OCI-LY1 (cell line): ENCODE results near the gene ODAD2.
"Not testable (repeated sequence)": the region's sequence is repeated elsewhere in the genome, so short reads cannot be mapped to it uniquely, and the experiment has no call there.

Source experiments
- H2AFZ ChIP-seq: fragments of 200-600 bp; sonication (generic), shearing (Covaris generic); 2 replicates; pipeline ENCODE4 v1.6.0; 2014; ENCODE audit warnings: antibody characterized with exemption, mild to moderate bottlenecking, low read length
- H3F3A ChIP-seq: fragments of 200-600 bp; sonication (generic), shearing (Covaris generic); 2 replicates; pipeline ENCODE4 v1.6.0; 2014; ENCODE audit warnings: mild to moderate bottlenecking, antibody characterized with exemption, low read length, moderate library complexity; ENCODE audit not compliant: insufficient read depth
- H3K27ac ChIP-seq: fragments of 200-600 bp; sonication (generic); 2 replicates; pipeline ENCODE4 v1.5.1; 2014; ENCODE audit warnings: low read length, mixed run types, mild to moderate bottlenecking, low read depth; ENCODE audit not compliant: poor library complexity, severe bottlenecking
- H3K27me3 ChIP-seq: fragments of 200-600 bp; sonication (generic); 2 replicates; pipeline ENCODE4 v1.6.0; 2014; ENCODE audit warnings: antibody characterized with exemption, mild to moderate bottlenecking, low read length, moderate library complexity; ENCODE audit not compliant: insufficient read depth
- H3K36me3 ChIP-seq: fragments of 200-600 bp; sonication (generic); 2 replicates; pipeline ENCODE4 v1.6.1; 2014; ENCODE audit warnings: mild to moderate bottlenecking, antibody characterized with exemption, low read length, moderate library complexity, mixed read lengths; ENCODE audit not compliant: insufficient read depth
- H3K4me1 ChIP-seq: fragments of 200-600 bp; sonication (generic); 2 replicates; pipeline ENCODE4 v1.5.1; 2014; ENCODE audit warnings: mild to moderate bottlenecking, low read length, moderate library complexity; ENCODE audit not compliant: insufficient read depth, severe bottlenecking
- H3K4me2 ChIP-seq: fragments of 200-600 bp; sonication (generic), shearing (Covaris generic); 2 replicates; pipeline ENCODE4 v1.6.1; 2014; ENCODE audit warnings: low read length
- H3K4me3 ChIP-seq: fragments of 200-600 bp; sonication (generic); 2 replicates; pipeline ENCODE4 v1.5.1; 2014; ENCODE audit warnings: low read length, low read depth, mild to moderate bottlenecking, mixed read lengths; ENCODE audit not compliant: poor library complexity, severe bottlenecking
- H3K79me2 ChIP-seq: fragments of 200-600 bp; shearing (Covaris generic); 2 replicates; pipeline ENCODE4 v1.6.1; 2016; ENCODE audit warnings: mixed run types, low read length, mixed read lengths; ENCODE audit not compliant: insufficient read depth
- H3K9ac ChIP-seq: fragments of 200-600 bp; sonication (generic), shearing (Covaris generic); 2 replicates; pipeline ENCODE4 v1.6.1; 2014; ENCODE audit warnings: mild to moderate bottlenecking, low read length, mixed read lengths
- H3K9me2 ChIP-seq: fragments of 200-600 bp; sonication (generic), shearing (Covaris generic); 2 replicates; pipeline ENCODE4 v1.6.1; 2014; ENCODE audit warnings: low read depth, mild to moderate bottlenecking, low read length, mixed read lengths
- H3K9me3 ChIP-seq: fragments of 200-600 bp; shearing (Covaris generic); 2 replicates; pipeline ENCODE4 v1.6.1; 2014; ENCODE audit warnings: low read length, mixed read lengths
- H4K20me1 ChIP-seq: fragments of 200-600 bp; sonication (generic), shearing (Covaris generic); 2 replicates; pipeline ENCODE4 v1.6.0; 2016; ENCODE audit warnings: mild to moderate bottlenecking, low read length; ENCODE audit not compliant: insufficient read depth
- EZH2 ChIP-seq: fragments of 200-600 bp; sonication (generic), shearing (Covaris generic); IDR thresholded peaks from 2 replicates; pipeline ENCODE4 v1.8.0; 2017; ENCODE audit warnings: borderline replicate concordance, mixed run types, mild to moderate bottlenecking, antibody characterized with exemption, low read length, moderate library complexity, mixed read lengths
- TF ChIP-seq, protein P1 (sequence below): fragments of 200-600 bp; sonication (generic), shearing (Covaris generic); IDR thresholded peaks from 2 replicates; pipeline ENCODE4 v1.5.1; 2017; ENCODE audit warnings: mild to moderate bottlenecking, antibody characterized with exemption, low read length, moderate library complexity, mixed read lengths

The ODAD2 gene

GRCh38 chr10:27959093-27959715, 39.7 kb downstream of the ODAD2 start:
- H3K9me2 ChIP-seq: no peaks in the 10 kb centered on the region
- no peaks in the 10 kb centered on the region for H3K79me2 ChIP-seq
- H3K4me1 ChIP-seq: peaks cover 4% of the 10 kb centered on the region
- no peak overlapping the region for H2AFZ ChIP-seq
- no peaks in the 10 kb centered on the region for H3K9me3 ChIP-seq
- H3K27ac ChIP-seq: no peak overlapping the region
- H4K20me1 ChIP-seq: no peaks in the 10 kb centered on the region
- no peaks in the 10 kb centered on the region for H3K27me3 ChIP-seq
- H3K4me2 ChIP-seq: no peak overlapping the region
- no peaks in the 10 kb centered on the region for H3F3A ChIP-seq
- no peak for TF ChIP-seq EZH2
- TF ChIP-seq, protein P1, sequence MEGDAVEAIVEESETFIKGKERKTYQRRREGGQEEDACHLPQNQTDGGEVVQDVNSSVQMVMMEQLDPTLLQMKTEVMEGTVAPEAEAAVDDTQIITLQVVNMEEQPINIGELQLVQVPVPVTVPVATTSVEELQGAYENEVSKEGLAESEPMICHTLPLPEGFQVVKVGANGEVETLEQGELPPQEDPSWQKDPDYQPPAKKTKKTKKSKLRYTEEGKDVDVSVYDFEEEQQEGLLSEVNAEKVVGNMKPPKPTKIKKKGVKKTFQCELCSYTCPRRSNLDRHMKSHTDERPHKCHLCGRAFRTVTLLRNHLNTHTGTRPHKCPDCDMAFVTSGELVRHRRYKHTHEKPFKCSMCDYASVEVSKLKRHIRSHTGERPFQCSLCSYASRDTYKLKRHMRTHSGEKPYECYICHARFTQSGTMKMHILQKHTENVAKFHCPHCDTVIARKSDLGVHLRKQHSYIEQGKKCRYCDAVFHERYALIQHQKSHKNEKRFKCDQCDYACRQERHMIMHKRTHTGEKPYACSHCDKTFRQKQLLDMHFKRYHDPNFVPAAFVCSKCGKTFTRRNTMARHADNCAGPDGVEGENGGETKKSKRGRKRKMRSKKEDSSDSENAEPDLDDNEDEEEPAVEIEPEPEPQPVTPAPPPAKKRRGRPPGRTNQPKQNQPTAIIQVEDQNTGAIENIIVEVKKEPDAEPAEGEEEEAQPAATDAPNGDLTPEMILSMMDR: no peak
- no peaks in the 10 kb centered on the region for H3K36me3 ChIP-seq
- no peak overlapping the region for H3K4me3 ChIP-seq
- H3K9ac ChIP-seq: no peak overlapping the region

DNA sequence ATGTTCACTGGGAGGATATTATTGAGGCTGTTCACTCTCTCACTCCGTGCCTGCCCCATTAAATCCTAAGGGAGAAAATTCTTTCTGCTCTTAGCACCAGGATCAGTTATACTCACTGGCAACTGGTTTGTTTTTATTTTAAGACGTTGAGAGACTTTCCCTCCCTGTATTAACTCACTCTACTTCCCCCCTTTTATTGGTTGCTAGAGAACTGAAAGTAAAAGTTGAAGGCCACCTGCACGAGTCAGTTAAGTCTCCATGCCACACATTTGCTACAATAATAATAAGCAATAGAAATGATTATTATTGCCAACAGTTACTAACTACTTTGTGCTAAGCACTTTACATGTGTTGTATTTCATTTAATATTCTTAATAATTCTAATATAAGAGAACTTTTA, 40.5 kb downstream of the ODAD2 start:
- not testable (repeated sequence) for H3K9ac ChIP-seq, H3F3A ChIP-seq, H3K36me3 ChIP-seq, H3K4me3 ChIP-seq, H3K27me3 ChIP-seq, H3K9me2 ChIP-seq, H3K9me3 ChIP-seq, H2AFZ ChIP-seq, H4K20me1 ChIP-seq, H3K4me1 ChIP-seq, H3K27ac ChIP-seq, H3K79me2 ChIP-seq
- peak overlapping the region; percentile 29; the same call in 1 of the 2 replicates for H3K4me2 ChIP-seq

DNA sequence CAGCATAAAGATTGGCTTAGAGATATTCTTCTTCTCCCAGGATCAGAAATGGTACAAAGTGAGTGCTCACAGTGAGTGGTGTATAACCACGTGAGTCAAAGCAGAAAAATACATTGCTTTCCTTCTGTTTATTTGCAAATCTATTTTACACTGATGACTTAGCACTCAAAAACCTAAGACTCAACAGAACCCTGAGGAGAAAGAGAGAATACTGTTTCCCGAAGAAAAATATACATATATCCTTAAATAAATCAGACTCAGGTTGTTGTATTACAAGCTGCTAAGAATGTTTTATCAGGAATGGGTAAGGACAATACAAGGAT, 48.7 kb downstream of the ODAD2 start:
- Histone ChIP-seq H3K27me3 (no peaks in the 10 kb centered on the region), H4K20me1 (no peaks in the 10 kb centered on the region), H3K4me3 (no peak overlapping the region), H3K79me2 (no peaks in the 10 kb centered on the region), H2AFZ (no peak overlapping the region), H3K9ac (no peak overlapping the region), H3F3A (no peaks in the 10 kb centered on the region), H3K9me3 (no peaks in the 10 kb centered on the region), H3K4me2 (no peak overlapping the region), H3K36me3 (no peaks in the 10 kb centered on the region), H3K4me1 (no peaks in the 10 kb centered on the region), H3K27ac (no peak overlapping the region), H3K9me2 (no peaks in the 10 kb centered on the region)
- TF ChIP-seq, protein P1: no peak
- no peak for TF ChIP-seq EZH2

GRCh38 chr10:27949528-27950241, 49.2 kb downstream of the ODAD2 start:
- Histone ChIP-seq H3K4me3 (no peak overlapping the region), H4K20me1 (no peaks in the 10 kb centered on the region), H2AFZ (no peak overlapping the region), H3K9me2 (no peaks in the 10 kb centered on the region), H3K9me3 (no peaks in the 10 kb centered on the region), H3K4me1 (no peaks in the 10 kb centered on the region), H3K4me2 (no peak overlapping the region), H3K9ac (no peak overlapping the region), H3F3A (no peaks in the 10 kb centered on the region), H3K36me3 (no peaks in the 10 kb centered on the region), H3K27ac (no peak overlapping the region), H3K27me3 (no peaks in the 10 kb centered on the region; the same call in 1 of the 2 replicates), H3K79me2 (no peaks in the 10 kb centered on the region)
- no peak for TF ChIP-seq EZH2
- TF ChIP-seq, protein P1: no peak
